Eye (tissue), 1 donor: ENCODE measurements around the gene IGFBP1.

Experiments used
- DNase-seq: peaks from one replicate; pipeline ENCODE4 v3.0.0-alpha.2; 2015

The IGFBP1 gene

GRCh38 chr7:45881280-45881758 lies 7.0 kb upstream of the IGFBP1 start:
- DNase-seq: no peak

- DNase-seq: no peak
Measured at GRCh38 chr7:45881759-45882464, 6.4 kb upstream of the IGFBP1 start.

- DNase-seq: no peak
Measured at GRCh38 chr7:45882465-45882810, 5.8 kb upstream of the IGFBP1 start.

GRCh38 chr7:45884136-45884535 lies 4.2 kb upstream of the IGFBP1 start:
- no peak for DNase-seq

- no peak for DNase-seq
Measured at GRCh38 chr7:45885264-45885882, 2.9 kb upstream of the IGFBP1 start.

GRCh38 chr7:45886931-45887667 lies 1.2 kb upstream of the IGFBP1 start:
- no peak for DNase-seq

GRCh38 chr7:45888993-45889366 lies 692 bp downstream of the IGFBP1 start:
- DNase-seq: no peak

- DNase-seq: peak; percentile 4
Measured at GRCh38 chr7:45889367-45890067, 1.2 kb downstream of the IGFBP1 start.

GRCh38 chr7:45890125-45890901 lies 2.0 kb downstream of the IGFBP1 start:
- no peak for DNase-seq

- peak; percentile 81 for DNase-seq
Measured at GRCh38 chr7:45890902-45891461, 2.7 kb downstream of the IGFBP1 start.

- DNase-seq: no peak
Measured at GRCh38 chr7:45891462-45892402, 3.4 kb downstream of the IGFBP1 start.

- no peak for DNase-seq
Measured at GRCh38 chr7:45892407-45893035, 4.2 kb downstream of the IGFBP1 start.

GRCh38 chr7:45893374-45893995 lies 5.2 kb downstream of the IGFBP1 start:
- no peak for DNase-seq

GRCh38 chr7:45893996-45894664 lies 5.8 kb downstream of the IGFBP1 start:
- no peak for DNase-seq

- no peak for DNase-seq
Measured at GRCh38 chr7:45894665-45895062, 6.4 kb downstream of the IGFBP1 start.

GRCh38 chr7:45897042-45897690 lies 8.9 kb downstream of the IGFBP1 start:
- no peak for DNase-seq

GRCh38 chr7:45898222-45898621 lies 9.9 kb downstream of the IGFBP1 start:
- DNase-seq: no peak

GRCh38 chr7:45901566-45901965 lies 13.3 kb downstream of the IGFBP1 start:
- DNase-seq: no peak

- no peak for DNase-seq
Measured at GRCh38 chr7:45902820-45903219, 14.5 kb downstream of the IGFBP1 start.
